HG02642 (cell line): ENCODE data around the gene OVOL1.
A peak's percentile ranks its signal among the peaks of the same experiment; 100 is the strongest.

Experiments
- ATAC-seq: cut with Tn5 transposase; IDR thresholded peaks from one replicate; pipeline ENCODE4 v1.9.1; 2021; ENCODE audit warnings: mild to moderate bottlenecking; ENCODE audit not compliant: unreplicated experiment, poor library complexity

Gene OVOL1

DNA sequence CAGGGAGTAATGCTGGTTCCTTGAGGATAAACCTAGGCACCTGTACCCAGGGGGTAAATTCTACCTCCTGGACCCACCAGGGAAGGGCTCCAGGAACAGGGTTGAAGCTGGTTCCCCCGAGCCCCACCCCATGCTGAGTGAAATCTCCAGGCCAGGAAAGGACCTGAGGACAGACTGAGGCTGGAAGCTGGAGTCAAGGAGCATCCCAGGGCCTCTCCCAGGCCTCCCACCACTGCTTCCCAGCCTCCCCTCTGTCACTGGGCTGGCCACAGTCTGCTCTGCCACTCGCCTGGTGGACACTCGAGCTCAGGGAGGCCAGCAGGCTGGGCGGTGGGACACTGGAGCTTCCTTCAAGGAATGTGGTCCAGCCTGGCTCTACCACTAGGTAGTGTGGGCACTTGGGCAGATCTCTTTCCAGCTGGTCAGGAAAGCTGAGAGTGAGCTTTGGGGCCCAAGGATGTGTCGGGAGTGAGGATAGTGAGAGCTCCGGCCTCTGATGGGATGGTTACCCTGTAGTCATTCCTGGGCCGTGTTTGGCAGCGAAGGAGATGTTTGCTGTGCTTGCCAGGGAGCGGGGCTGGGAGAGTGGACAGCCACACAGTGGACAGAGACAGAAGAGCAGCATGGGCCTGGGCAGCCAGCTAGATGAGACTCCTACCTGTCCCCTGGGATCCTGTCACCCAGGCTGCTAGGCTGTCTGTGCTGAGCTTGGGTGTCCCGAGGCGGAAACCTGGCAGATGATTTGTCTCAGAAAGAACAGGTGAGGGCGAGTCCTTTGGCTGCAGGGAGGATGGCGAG lies 3.4 kb downstream of the OVOL1 start:
- no peak for ATAC-seq

DNA sequence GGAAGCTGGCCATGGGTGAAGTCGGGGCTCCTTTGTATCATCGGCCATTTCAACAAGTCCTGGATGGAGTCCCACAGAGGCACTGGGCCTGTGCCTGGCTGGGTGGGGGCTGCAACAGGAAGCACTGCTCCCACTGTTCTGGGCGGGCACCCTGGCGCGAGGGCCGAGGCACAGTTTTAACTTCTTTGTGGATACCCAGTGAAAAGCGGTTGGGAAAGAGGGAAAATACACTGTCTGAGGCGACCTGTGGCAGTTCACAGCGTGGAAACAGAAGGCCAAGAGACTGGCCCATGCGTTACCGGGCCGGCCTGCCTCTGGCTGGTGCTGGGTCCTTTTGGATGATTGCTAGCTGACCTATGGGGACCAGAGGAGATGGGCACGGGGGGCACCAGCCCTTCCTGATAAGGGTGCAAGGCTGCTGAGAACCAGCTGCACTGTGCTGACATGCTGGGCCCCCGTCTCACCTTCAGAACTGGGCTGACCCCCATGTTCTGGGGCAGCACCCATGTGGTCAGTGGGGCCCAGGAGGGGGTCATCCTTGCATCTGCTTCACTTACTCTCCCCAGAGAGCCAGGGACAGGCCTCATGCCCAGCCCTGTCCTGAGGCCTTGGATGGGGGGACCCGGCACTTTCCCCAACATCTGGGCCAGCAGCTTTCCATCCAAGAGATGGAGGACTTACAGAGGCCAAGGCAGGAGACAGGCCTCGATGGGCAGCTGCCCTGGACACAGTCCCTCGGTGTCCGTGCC lies 4.2 kb downstream of the OVOL1 start:
- no peak for ATAC-seq

DNA sequence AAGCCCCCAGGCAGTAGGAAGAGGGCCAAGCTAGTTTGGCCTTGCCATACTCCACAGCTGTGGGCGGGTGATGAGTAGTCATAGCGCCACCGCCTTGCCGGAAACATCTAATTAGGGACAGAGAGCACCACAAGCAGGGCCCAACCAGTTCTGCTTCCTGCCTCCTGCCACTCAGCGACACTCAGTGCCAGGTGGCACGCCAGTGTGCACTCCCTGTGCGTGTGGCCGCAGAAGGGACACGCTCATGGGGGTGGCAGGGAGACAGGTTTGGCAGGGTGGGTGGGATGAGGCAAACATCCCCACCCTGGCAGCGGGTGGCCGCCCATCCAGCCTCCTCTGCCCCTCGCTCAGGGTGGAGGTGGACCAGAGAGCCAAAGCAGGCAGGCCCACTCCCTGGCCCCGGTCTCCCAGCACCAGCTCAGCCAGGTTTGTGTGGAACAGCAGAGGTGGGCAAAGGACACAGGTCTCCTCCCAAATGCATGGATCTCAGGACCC lies 4.9 kb downstream of the OVOL1 start:
- peak; percentile 76 for ATAC-seq

DNA sequence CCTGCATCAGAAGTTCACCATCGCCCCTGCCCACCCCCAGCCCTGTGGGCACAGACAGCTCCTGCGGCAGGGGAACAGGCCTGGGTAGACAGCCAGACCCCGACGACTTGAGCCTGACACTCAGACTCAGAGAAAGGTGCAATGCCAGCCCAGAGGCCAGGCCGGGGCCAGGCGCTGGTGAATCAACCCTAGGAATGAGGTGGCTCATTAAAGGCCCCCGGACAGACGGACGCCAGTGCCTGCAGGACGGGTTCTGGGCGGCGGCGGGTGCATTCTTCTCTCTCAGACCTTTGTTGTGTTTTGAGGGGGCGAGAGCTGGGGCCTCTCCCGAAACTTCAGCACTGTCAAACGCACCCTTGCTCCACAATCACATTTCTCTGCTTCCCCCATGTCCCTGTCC lies 5.6 kb downstream of the OVOL1 start:
- no peak for ATAC-seq

DNA sequence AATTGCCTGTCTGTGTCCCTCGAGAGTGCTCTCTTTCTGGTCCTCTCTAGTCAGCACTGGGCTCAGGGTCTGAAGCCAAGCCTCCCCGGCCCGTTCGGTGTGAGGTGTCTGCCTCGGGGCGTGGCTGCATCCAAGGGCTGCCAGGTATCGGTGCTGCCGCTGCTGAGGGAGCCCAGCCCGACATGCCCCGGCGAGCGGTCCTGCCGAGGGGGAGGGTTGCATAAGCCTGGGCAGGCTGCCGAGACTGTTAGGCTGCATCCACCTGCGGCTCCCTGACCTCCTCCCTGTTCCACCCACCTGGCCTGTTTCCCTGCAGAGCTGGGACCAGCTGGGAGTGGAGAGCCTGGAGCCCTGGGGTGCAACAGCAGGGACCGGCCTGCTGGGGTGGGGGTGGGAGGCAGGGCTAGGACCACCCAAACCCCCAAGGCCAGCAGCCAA lies 6.3 kb downstream of the OVOL1 start:
- no peak for ATAC-seq

DNA sequence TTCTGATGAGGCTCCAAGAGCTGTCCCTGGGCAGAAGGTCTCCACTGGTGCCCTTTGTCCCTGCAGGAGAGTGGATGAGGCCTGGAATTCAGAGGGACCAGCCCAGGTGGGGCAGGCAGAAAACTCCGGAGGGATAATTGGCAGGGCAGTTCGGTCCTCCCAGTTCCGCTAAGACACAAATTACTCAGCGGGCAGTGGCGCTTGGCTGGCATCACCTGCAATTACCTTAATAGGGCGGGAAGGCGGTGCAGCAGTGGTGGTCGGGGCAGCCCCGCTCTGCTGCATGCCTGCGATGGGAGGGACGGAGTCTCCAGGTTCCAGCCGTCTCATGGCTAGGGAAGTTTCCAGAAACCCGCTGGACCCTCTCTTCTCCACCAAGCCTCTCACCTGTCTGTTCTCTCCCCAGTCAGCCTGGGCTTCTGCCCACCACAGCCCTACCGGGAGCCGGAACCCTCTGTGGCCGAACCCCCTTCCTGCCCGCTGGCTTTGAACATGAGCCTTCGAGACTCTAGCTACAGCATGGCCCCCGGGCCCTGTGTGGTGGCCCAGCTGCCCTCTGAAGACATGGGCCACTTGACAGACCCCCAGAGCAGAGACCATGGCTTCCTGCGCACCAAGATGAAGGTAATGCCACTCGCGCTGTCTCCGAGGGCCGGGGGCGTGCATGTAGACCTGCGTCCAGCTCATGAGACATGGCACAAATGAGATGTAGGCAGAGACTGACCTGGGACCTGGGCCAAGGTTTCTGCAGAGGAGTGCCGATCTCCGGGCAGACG lies 7.0 kb downstream of the OVOL1 start:
- no peak for ATAC-seq

DNA sequence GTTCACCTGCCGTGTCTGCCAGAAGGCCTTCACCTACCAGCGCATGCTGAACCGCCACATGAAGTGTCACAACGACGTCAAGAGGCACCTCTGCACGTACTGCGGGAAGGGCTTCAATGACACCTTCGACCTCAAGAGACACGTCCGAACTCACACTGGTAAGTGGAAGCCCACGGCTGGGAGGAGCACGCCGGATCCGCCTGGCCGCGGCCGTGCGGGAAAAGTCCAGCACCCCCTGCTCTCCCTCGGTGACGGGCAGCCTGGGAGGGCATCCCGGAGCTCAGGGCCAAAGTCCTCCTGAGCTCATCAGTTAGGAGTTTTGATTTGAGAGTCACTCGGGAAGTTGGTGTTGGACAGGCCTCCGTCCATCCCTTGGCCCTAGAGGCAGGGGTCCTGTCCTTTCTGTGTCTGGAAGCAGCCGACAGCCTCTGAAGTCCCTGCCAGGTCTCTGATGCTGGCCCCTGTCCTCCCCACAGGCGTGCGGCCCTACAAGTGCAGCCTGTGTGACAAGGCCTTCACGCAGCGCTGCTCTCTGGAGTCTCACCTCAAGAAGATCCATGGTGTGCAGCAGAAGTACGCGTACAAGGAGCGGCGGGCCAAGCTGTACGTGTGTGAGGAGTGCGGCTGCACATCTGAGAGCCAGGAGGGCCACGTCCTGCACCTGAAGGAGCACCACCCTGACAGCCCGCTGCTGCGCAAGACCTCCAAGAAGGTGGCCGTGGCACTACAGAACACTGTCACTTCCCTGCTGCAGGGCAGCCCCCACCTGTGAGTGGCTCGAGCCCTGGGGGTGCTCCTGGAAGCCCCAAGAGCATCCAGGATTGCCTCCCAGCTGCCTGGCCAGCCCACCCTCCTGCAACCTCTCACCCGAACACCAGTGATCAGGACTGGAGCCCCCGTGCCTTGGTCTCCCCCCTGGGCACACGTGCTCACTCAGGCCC lies 8.0 kb downstream of the OVOL1 start:
- ATAC-seq, result no peak

DNA sequence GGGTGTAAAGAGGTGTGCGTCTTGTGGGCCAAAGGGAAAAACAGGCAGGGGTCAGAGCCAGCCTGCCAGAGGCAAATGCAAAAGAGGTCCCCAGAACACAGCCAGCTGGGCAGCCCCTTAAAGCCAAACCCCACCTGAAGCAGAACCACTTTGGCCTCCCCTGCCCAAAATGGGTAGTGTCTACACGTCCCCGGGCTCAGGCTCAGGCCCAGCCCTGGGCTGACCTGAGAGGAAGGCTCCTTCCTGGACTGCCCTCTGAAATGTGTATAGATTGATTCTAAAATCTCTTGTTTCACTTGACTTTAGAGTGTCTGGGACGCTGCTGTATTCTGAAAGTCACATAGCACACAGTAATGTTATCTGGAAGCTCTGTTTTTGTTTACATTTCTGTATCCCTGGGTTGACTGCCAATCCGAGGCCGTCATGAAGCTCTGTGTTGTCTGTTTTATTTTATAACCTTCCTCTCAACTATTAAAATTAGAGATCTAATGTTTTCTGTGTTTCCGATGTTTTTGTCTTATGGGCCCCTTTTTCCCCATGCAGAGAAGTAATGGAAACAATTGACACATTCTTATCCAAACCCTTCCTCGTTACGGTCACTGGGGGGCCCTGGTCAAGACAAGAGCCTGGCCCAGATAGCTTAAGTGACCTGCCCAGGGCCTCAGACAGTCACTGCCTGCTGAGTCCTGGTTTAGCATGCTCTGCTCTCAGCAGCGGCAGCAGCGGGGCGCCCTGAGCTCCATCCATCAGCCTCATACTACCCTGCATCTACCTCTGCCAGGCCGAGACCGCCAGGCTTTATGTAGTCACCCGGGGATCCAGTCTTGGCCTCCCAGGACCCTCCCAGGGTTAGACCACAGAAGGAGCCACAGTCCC lies 10.1 kb downstream of the OVOL1 start:
- ATAC-seq, result no peak

DNA sequence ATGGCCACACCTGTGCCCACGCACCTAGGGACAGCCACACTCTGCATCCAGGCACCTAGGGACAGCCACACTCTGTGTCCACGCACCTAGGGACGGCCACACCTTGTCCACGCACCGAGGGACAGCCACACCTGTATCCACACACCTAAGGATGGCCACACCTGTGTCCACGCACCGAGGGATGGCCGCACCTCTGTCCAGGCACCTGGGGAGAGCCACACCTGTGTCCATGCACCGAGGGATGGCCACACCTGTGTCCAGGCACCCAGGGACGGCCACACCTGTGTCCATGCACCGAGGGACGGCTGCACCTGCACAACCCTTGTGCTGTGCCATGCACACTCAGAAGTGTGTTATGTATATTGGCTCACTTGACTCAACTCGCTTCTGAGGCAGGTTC lies 10.8 kb downstream of the OVOL1 start:
- no peak for ATAC-seq

DNA sequence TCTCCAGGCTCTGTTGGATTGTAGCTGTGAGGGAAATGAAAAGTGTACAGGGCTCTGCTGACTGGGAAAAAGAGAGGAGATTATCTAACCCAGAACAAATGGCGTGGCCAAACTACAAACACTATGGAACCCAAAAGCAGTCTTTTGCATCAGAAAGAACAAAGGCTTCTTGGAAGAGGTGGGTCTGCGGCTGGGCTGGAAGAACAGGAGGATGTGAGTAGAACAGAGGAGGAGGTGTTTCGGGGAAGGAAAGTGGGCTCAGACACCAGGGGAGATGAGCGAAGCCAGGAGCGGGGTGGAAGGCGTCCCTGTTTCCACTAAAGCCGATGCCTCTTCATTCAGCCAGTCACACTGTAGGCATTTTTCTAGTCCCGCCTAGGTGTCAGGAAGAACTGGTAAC lies 12.0 kb downstream of the OVOL1 start:
- no peak for ATAC-seq

DNA sequence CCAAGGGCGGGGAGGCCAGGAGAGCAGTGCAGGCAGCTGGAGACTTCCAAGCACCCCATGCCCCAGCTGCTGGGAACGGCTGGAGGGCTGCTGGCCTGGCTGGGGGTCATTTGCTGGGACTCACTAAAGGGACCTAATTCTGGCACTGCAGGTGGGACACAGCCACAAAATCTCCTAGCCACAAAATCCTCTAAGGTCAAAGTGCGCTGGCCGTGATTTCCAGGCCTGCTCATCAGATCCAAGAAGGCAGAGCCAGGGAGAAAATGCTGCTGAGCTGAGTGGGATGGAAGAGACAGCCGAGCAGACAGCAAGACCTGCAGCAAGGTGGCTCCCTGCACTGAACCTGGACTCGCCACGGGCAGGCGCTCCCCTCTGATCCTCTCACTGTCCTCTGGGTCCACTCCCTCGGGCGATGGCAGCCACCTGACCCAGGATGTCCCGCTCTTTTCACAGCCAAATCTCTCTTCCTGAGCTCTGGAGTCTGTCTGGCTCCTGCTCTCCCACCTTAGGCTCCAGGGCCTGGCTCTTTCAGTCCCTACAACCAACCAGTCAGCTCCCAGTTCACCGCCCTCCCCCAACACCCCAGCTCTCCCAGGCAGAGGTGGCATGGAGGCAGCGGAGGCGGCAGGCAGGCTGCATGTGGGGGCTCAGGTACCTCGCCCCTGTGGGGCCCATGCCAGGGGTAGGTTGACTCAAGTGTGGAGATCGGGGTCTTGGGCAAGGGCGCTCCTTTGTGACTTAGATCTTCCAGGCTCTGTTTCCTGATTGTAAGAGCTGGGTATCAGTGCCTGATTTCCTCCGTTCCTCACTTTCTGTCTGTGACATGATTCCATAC lies 14.5 kb downstream of the OVOL1 start:
- no peak for ATAC-seq

DNA sequence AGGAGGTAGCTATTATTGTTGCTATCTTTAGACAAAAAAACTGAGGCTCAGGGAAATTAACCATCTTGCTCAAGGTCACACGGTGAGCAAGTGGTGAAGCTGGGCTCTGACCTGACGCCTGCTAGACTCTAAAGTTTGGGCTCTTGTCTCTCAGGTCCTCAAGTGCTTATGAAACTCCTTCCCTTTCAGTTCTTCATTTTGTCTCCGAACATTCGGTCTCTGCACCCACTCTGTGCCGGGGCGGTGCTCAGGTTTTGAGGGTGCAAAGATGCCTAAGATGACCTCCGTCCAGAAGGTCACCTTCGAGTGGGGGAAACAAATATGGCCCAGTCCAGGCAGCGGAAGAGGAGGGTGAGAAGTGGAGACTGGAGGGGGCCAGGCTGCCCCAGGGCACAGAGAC lies 16.0 kb downstream of the OVOL1 start:
- peak; percentile 68 for ATAC-seq

DNA sequence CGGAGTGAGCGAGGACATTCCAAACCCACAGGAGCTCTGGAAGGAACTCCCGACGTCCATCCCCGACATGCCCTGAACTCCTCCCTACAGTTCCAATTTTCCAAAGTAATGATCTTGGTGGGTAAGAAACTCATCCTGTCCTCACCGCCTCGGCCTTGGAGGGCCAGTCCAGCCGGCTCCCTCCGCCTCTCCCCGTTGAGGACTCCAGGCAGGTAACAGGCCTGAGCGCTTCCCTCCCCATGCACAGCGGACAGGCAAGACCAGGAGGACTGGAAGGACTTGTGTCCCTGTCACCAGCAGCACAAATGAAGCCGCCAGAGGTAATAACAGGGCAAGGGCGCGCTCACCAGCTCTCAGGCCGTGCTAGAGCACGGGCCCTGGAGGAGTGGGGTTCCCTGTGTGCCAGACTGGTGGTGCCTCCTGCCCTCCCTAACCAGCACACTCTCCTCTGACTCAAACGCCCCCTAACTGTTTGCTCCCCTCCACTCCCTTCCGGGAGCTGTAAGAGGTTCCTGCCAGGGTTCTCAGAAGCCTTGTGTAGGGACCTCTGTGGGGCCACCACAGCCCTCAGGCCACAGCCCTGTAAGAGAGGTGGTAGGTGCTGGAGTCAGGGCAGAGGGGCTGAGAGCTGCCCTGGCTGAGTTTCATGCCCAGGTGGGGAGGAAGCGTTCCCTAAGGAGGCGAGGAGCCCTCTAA lies 17.1 kb downstream of the OVOL1 start:
- no peak for ATAC-seq

DNA sequence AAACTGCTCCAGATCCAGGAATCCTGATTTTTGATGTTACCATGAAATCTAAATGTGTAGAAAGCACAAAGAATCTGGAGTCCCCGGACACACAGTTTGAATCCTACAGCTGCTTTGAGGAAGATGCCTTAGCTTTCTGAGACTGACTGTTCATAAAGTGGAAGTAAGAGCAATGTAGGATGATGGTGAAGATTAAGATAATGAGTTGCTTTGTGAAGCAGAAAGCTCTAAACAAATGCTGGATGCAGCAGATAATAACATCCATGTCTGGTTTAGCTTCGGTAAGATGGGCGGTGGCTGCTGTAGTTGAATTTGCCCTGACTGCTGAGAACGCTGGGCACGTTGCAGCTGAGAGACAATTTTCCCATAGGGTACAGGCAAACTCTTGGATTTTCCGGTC lies 20.1 kb downstream of the OVOL1 start:
- no peak for ATAC-seq

DNA sequence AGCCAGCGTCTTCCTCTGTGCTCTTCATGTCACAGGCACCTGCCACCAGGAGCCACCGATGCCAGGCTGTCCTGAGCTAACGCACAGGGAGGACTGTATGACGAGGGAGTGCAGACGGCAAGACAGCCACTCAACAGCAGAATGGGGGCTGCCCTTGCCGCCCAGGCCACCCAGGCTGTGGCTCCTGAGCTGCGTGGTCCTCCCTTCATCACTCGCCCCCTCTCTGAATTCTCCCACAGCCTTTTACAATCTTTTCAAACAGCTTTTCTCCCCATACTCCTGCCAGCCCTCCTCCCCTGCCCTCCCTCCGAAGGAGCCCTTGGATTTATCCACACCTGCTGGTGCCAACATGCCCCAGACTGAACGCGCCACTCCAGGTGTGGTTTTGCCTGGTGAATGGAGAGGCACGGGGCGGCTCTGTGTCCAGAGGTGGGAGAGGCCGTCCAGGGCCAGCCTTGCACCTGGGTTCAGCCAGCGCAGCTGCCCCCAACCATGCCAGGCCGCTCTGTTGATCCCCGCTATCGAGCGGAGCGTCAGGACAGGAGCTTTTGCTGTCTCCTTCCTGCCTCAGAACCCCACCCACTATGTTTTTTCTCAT lies 22.0 kb downstream of the OVOL1 start:
- ATAC-seq, result no peak

DNA sequence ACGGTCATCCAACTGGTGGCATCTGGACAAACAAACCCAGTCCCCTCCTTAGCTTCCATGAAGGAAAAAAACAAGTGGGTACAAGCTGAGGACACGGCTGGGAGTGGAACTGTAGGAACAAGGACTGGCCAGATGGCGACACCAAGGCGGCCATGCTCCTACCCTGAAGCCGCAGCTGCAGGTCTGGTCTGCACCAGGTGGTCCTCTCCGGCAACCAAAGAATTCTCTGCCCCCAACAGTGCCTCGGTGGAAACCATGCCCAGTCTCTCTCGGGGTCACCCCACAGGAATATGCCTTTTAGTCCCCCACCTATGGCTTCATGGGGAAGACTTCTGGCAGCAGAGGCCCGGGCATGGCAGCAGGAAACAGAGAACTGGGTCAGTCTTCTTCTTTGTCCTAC lies 22.6 kb downstream of the OVOL1 start:
- ATAC-seq, result no peak
